Panc1 (cell line): Measurements from ENCODE around the gene KRT26. TPM values are rescaled to one million over a fixed set of nuclear protein-coding genes. Genes with fewer than 3 reads are reported as not detected.

ENCODE experiments used
- ATAC-seq: fragments of 200-7000 bp; cut with Tn5 transposase; 2 replicates; pipeline ENCODE4 v1.9.1; 2020; ENCODE audit warnings: mild to moderate bottlenecking, moderate library complexity
- BruUV-seq: library from RNA; stranded (reverse); fragments of 400-500 nt; replicated peaks from 2 replicates; lab custom pipeline; 2021; lab: Mats Ljungman, UMichigan
- CTCF ChIA-PET: fragments of 300-600 bp; sonication (Branson Sonifier 250); formaldehyde crosslinking; loops from one replicate; lab custom pipeline; 2022; ENCODE audit warnings: antibody characterized with exemption; lab: Charles Lee
- POLR2A ChIA-PET: fragments of 300-600 bp; sonication (Branson Sonifier 250); formaldehyde crosslinking; loops from one replicate; lab custom pipeline; 2022; ENCODE audit warnings: antibody characterized with exemption; lab: Charles Lee
- DNase-seq: peaks from one replicate; pipeline ENCODE4 v3.0.0-alpha.2; 2010; ENCODE audit warnings: low read depth, low spot score
- H3K27ac ChIP-seq: 2 replicates; pipeline ENCODE4 v1.5.1; 2011; ENCODE audit warnings: mild to moderate bottlenecking, low read length, inconsistent platforms
- H3K27me3 ChIP-seq: fragments of 200-500 bp; sonication (Bioruptor generic); 2 replicates; pipeline ENCODE4 v1.6.0; 2014; ENCODE audit warnings: low read length, inconsistent platforms; ENCODE audit not compliant: control insufficient read depth, insufficient read depth
- H3K36me3 ChIP-seq: fragments of 200-500 bp; sonication (Bioruptor generic); 2 replicates; pipeline ENCODE4 v1.5.1; 2014; ENCODE audit warnings: inconsistent platforms, mild to moderate bottlenecking, low read length, moderate library complexity; ENCODE audit not compliant: control insufficient read depth, insufficient read depth
- H3K4me1 ChIP-seq: 2 replicates; pipeline ENCODE4 v1.5.1; 2011; ENCODE audit warnings: inconsistent platforms, mild to moderate bottlenecking, low read length, moderate library complexity; ENCODE audit not compliant: control insufficient read depth, insufficient read depth
- H3K4me3 ChIP-seq, 2 experiments: 2 replicates each; pipeline ENCODE4 v1.5.1; 2011 to 2012; ENCODE audit warnings: low read depth in 2 of 2, low read length in 2 of 2, mild to moderate bottlenecking in 2 of 2, inconsistent platforms in 1 of 2, moderate library complexity in 1 of 2
- H3K9me3 ChIP-seq: fragments of 200-500 bp; sonication (Bioruptor generic); 2 replicates; pipeline ENCODE4 v1.5.1; 2014; ENCODE audit warnings: low read depth, mild to moderate bottlenecking, inconsistent platforms, low read length, moderate library complexity; ENCODE audit not compliant: control insufficient read depth, insufficient read depth
- POLR2AphosphoS5 ChIP-seq: IDR thresholded peaks from 2 replicates; pipeline ENCODE4 v1.6.1; 2012; ENCODE audit warnings: mild to moderate bottlenecking, low read depth, low read length, moderate library complexity
- SIN3A ChIP-seq: IDR thresholded peaks from 2 replicates; pipeline ENCODE4 v1.6.1; 2012; ENCODE audit warnings: low read depth, mild to moderate bottlenecking, low read length, moderate library complexity, borderline replicate concordance; ENCODE audit not compliant: insufficient read depth
- TCF7L2 ChIP-seq: IDR thresholded peaks from 2 replicates; pipeline ENCODE4 v1.6.1; 2011; ENCODE audit warnings: mild to moderate bottlenecking, low read depth, low read length, inconsistent platforms
- in situ Hi-C: cut with HindIII; loops from 2 replicates; pipeline ENCODE4 v1.10.0; 2016; ENCODE audit warnings: low sequenced_read_pairs, low pct_unique_long_range_greater_than_20kb
- intact Hi-C: fragments of 100-400 bp; cut with micrococcal nuclease; formaldehyde crosslinking; loops from one replicate; pipeline ENCODE4 v1.10.0; 2022; ENCODE audit not compliant: unreplicated experiment
- total RNA-seq: library from RNA; stranded (reverse); gene quantifications from one replicate; pipeline ENCODE4 v1.2.1, GENCODE V29; 2021; ENCODE audit not compliant: unreplicated experiment
- TF ChIP-seq, protein P1 (sequence below), 2 experiments: IDR thresholded peaks; 2 replicates each; pipeline ENCODE4 v1.6.1; 2011 to 2012; ENCODE audit warnings: low read depth in 2 of 2, control low read depth in 1 of 2, low read length in 1 of 2, mild to moderate bottlenecking in 1 of 2, moderate library complexity in 1 of 2; ENCODE audit not compliant: insufficient read depth in 1 of 2
- TF ChIP-seq, protein P2 (sequence below): fragments of 450-650 bp; IDR thresholded peaks from 2 replicates; pipeline ENCODE4 v1.5.1; 2017; ENCODE audit warnings: mild to moderate bottlenecking

The KRT26 gene
- total RNA-seq, 1 experiment from 2014 or later, result not detected

DNA sequence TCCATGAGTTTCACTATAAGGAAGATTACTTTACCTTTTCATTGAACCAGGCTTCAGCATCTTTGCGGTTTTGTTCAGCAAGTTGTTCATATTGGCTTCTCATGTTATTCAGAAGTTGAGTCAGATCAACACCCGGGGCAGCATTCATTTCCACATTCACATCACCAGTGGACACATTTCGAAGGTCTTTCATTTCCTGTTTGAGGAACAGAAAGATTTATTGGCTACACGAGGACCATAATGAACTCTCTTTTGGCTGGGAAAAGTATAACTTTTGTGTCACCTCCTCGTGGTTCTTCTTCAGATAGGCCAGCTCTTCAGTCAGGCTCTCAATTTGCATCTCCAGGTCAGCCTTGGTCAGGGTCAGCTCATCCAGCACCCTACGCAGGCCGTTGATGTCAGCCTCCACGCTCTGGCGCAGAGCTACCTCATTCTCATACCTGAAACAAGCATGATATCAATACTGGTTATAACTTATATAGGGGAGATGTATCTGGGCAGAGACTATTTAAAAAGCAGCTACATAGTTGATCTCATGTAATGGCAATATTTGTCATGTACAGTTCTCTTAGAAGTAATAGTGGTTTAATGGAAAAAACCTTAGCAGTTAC lies 48.3 kb upstream of the KRT26 start:
- peak overlapping the region; percentile 99 for H3K27ac ChIP-seq
- no peaks in the 10 kb centered on the region for H3K27me3 ChIP-seq
- TF ChIP-seq TCF7L2 (no peak), SIN3A (no peak), POLR2AphosphoS5 (no peak)
- TF ChIP-seq, protein P1, sequence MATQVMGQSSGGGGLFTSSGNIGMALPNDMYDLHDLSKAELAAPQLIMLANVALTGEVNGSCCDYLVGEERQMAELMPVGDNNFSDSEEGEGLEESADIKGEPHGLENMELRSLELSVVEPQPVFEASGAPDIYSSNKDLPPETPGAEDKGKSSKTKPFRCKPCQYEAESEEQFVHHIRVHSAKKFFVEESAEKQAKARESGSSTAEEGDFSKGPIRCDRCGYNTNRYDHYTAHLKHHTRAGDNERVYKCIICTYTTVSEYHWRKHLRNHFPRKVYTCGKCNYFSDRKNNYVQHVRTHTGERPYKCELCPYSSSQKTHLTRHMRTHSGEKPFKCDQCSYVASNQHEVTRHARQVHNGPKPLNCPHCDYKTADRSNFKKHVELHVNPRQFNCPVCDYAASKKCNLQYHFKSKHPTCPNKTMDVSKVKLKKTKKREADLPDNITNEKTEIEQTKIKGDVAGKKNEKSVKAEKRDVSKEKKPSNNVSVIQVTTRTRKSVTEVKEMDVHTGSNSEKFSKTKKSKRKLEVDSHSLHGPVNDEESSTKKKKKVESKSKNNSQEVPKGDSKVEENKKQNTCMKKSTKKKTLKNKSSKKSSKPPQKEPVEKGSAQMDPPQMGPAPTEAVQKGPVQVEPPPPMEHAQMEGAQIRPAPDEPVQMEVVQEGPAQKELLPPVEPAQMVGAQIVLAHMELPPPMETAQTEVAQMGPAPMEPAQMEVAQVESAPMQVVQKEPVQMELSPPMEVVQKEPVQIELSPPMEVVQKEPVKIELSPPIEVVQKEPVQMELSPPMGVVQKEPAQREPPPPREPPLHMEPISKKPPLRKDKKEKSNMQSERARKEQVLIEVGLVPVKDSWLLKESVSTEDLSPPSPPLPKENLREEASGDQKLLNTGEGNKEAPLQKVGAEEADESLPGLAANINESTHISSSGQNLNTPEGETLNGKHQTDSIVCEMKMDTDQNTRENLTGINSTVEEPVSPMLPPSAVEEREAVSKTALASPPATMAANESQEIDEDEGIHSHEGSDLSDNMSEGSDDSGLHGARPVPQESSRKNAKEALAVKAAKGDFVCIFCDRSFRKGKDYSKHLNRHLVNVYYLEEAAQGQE (IDR thresholded peaks at IDR 0.05; ENCODE audit: insufficient read depth in 1 of 2, low read depth in 2 of 2, low read length in 1 of 2), result no peak
- TF ChIP-seq, protein P2, sequence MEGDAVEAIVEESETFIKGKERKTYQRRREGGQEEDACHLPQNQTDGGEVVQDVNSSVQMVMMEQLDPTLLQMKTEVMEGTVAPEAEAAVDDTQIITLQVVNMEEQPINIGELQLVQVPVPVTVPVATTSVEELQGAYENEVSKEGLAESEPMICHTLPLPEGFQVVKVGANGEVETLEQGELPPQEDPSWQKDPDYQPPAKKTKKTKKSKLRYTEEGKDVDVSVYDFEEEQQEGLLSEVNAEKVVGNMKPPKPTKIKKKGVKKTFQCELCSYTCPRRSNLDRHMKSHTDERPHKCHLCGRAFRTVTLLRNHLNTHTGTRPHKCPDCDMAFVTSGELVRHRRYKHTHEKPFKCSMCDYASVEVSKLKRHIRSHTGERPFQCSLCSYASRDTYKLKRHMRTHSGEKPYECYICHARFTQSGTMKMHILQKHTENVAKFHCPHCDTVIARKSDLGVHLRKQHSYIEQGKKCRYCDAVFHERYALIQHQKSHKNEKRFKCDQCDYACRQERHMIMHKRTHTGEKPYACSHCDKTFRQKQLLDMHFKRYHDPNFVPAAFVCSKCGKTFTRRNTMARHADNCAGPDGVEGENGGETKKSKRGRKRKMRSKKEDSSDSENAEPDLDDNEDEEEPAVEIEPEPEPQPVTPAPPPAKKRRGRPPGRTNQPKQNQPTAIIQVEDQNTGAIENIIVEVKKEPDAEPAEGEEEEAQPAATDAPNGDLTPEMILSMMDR, result no peak
- peaks cover 8% of the 10 kb centered on the region; the same call in 1 of the 2 replicates for H3K36me3 ChIP-seq
- no TSS peak for BruUV-seq
- H3K4me1 ChIP-seq, result peaks cover 16% of the 10 kb centered on the region; the same call in 1 of the 2 replicates
- DNase-seq, result no peak
- in situ Hi-C loops (no loop called here), intact Hi-C loops (no loop called here)
- H3K4me3 ChIP-seq, result peak overlapping the region in 1 of 2 experiments; percentile 90; a peak in 2 of 4 replicates
- H3K9me3 ChIP-seq, result no peaks in the 10 kb centered on the region
- no peak for ATAC-seq
- CTCF ChIA-PET, result no interaction called here
- POLR2A ChIA-PET, result no interaction called here

DNA sequence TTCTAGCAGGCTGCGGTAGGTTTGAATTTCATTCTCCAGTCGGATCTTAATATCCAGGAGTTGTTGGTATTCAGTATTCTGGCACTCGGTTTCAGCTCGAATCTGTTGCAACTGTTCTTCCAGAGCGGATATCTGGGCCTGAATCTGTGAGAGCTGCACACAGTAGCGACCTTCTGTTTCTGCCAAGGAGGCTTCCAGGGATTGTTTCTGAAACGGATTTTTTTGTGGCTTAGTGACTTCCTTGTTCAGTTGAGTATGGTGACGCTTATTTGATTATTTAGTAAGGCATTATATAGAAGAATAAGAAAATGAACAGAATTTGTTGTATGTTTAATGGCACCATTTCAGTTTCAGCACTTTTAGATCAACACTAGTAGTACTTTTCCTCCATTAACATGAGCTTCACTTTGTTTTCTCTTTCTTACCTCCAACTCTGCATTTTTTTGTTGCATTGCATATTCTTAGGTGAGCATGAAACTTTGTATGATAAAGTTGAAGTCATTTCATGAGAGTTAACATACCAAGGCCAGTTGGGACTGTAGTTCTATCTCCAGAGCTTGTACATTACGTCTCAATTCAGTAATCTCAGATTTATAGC lies 47.6 kb upstream of the KRT26 start:
- Histone ChIP-seq H3K4me3 (peak overlapping the region; percentile 90 to 97), H3K27me3 (no peaks in the 10 kb centered on the region), H3K9me3 (no peaks in the 10 kb centered on the region), H3K4me1 (peaks cover 16% of the 10 kb centered on the region; the same call in 1 of the 2 replicates), H3K27ac (peak overlapping the region; percentile 99), H3K36me3 (peaks cover 8% of the 10 kb centered on the region; the same call in 1 of the 2 replicates)
- CTCF ChIA-PET, result interaction anchor here (0.5 to 0.8 kb wide), 2 partner anchors 874 to 907 kb away, joined by 4 read pairs; no protein-coding TSS in a partner anchor
- BruUV-seq, result TSS peak; percentile 94
- ATAC-seq (peak; percentile 55), DNase-seq (no peak)
- intact Hi-C loops, result no loop called here
- POLR2A ChIA-PET, result interaction anchor here (0.6 to 1.1 kb wide), 4 partner anchors 10 to 720 kb away, joined by 3 to 6 read pairs (median 4); no protein-coding TSS in a partner anchor
- in situ Hi-C loops, result no loop called here
- TF ChIP-seq TCF7L2 (no peak), POLR2AphosphoS5 (no peak)
